Stomach (tissue), 9 donors: ENCODE measurements around the gene PPP1R14B. TPM values are rescaled to one million over a fixed set of nuclear protein-coding genes. Genes with fewer than 3 reads are reported as not detected.

ENCODE experiments used
- DNase-seq, 2 donors: peaks; one replicate each; pipeline versions ENCODE4 v3.0.0 to v3.0.0-alpha.2; 2013 to 2019
- H3K27ac ChIP-seq, 5 donors: fragments of 200-600 bp in 4 of 5; sonication (generic) in 4 of 5; one replicate each; pipeline ENCODE4 v1.5.1; 2013 to 2019; ENCODE audit warnings: mild to moderate bottlenecking in 1 of 5, moderate library complexity in 1 of 5
- H3K27me3 ChIP-seq, 3 donors: fragments of 200-600 bp; sonication (generic); one replicate each; pipeline ENCODE4 v1.5.1; 2017 to 2019; ENCODE audit warnings: mixed run types in 1 of 3
- H3K36me3 ChIP-seq, 4 donors: fragments of 200-600 bp; sonication (generic); 1 replicate in 3 of 4; 2 replicates in 1 of 4; pipeline ENCODE4 v1.5.1; 2016 to 2019
- H3K4me1 ChIP-seq, 4 donors: fragments of 200-600 bp; sonication (generic); one replicate each; pipeline ENCODE4 v1.5.1; 2016 to 2019
- H3K4me3 ChIP-seq, 4 donors: fragments of 200-600 bp; sonication (generic) in 3 of 4; one replicate each; pipeline ENCODE4 v1.5.1; 2016 to 2019; ENCODE audit warnings: mild to moderate bottlenecking in 1 of 4
- H3K9me3 ChIP-seq, 4 donors: fragments of 200-600 bp; sonication (generic); one replicate each; pipeline ENCODE4 v1.5.1; 2016 to 2019
- CTCF ChIP-seq, 7 experiments: fragments of 450-650 bp in 4 of 7; fragments of 200-600 bp in 3 of 7; sonication (generic) in 3 of 7; IDR thresholded peaks; one replicate each; pipeline ENCODE4 v1.5.1; 2016 to 2019; ENCODE audit warnings: antibody characterized with exemption in 7 of 7, control low read depth in 2 of 7, mild to moderate bottlenecking in 1 of 7
- EP300 ChIP-seq: sonication (generic); formaldehyde crosslinking; IDR thresholded peaks from one replicate; pipeline ENCODE4 v1.6.1; 2017; ENCODE audit warnings: antibody characterized with exemption
- POLR2A ChIP-seq, 4 donors: fragments of 450-650 bp; IDR thresholded peaks; one replicate each; pipeline ENCODE4 v1.6.1; 2016; ENCODE audit warnings: antibody characterized with exemption in 4 of 4, control low read depth in 2 of 4, mild to moderate bottlenecking in 1 of 4, moderate library complexity in 1 of 4
- POLR2AphosphoS5 ChIP-seq, 3 donors: sonication (generic); formaldehyde crosslinking; IDR thresholded peaks; one replicate each; pipeline ENCODE4 v1.6.1; 2016; ENCODE audit warnings: antibody characterized with exemption in 3 of 3
- WGBS, 5 donors: extraction: QIAGEN DNeasy Blood & Tissue Kit in 3 of 5; methylation state at CpG; one replicate each; pipeline versions ENCODE4 v1.1.5 to v1.1.7; 2013 to 2018; 5-methylcytosine and 5-hydroxymethylcytosine counted together
- intact Hi-C: fragments of 100-400 bp; cut with DNase I; formaldehyde crosslinking; loops from one replicate; pipeline ENCODE4 v1.15.1; 2023; ENCODE audit warnings: low total_unique reads
- polyA plus RNA-seq, 3 donors: library from polyadenylated mRNA; stranded (reverse); fragments of 200-250 nt; gene quantifications; one replicate each; pipeline ENCODE4 v1.2.3, GENCODE V29; 2013
- total RNA-seq, 5 donors: library from RNA; depleted of rRNA; stranded (reverse); fragments of >200 nt; gene quantifications; one replicate each; pipeline versions ENCODE4 v1.1.0 to v1.2.3, GENCODE V29; 2014 to 2016
- donor health status: healthy with polysubstance abuse.
- donor health status: Bipolar disorder and iron deficiency.
- donor health status: healthy.

The PPP1R14B gene
- total and polyA plus RNA-seq, 8 donors, result 39.3 to 234 (median 77.6) TPM

GRCh38 chr11:64251753-64252002, 4.9 kb upstream of the PPP1R14B start:
- intact Hi-C loops, result no loop called here
- Histone ChIP-seq H3K4me1 (peaks cover 22 to 53% (median 46%) of the 10 kb centered on the region in 4 donors), H3K27ac (peak overlapping the region; percentile 77 to 89 (median 81)), H3K4me3 (peak overlapping the region; percentile 80 to 86 (median 84)), H3K27me3 (no peaks in the 10 kb centered on the region), H3K9me3 (no peaks in the 10 kb centered on the region), H3K36me3 (peaks cover 24 to 26% (median 25%) of the 10 kb centered on the region in 4 donors)
- TF ChIP-seq POLR2AphosphoS5 (IDR thresholded peaks at IDR 0.05), result no peak
- TF ChIP-seq POLR2A (IDR thresholded peaks at IDR 0.05), result no peak
- no peak for TF ChIP-seq CTCF (IDR thresholded peaks at IDR 0.05)
- no peak for TF ChIP-seq EP300
- 0 to 4% (median 2%) methylated on average over 5 to 18 of the region's 18 CpGs for WGBS, 5 donors
- no peak for DNase-seq

- WGBS, 5 donors, result 0 to 1% (median 0%) methylated on average over 5 to 75 of the region's 75 CpGs
- intact Hi-C loops, result no loop called here
Observed at GRCh38 chr11:64251016-64251752, 4.4 kb upstream of the PPP1R14B start, which contains the start of gene PLCB3. PLCB3 (plus strand) TSS chr11:64251530; CDS start chr11:64251650, 120 bp downstream.

GRCh38 chr11:64250415-64251015, 3.8 kb upstream of the PPP1R14B start:
- 21 to 33% (median 26%) methylated on average over 9 to 13 of the region's 13 CpGs for WGBS, 5 donors
- Histone ChIP-seq H3K4me3 (peak overlapping the region; percentile 80 to 86 (median 84)), H3K9me3 (no peaks in the 10 kb centered on the region), H3K27me3 (no peaks in the 10 kb centered on the region), H3K4me1 (peaks cover 28 to 60% (median 54%) of the 10 kb centered on the region in 4 donors), H3K36me3 (peaks cover 12 to 14% (median 13%) of the 10 kb centered on the region in 4 donors), H3K27ac (peak overlapping the region in 2 of 5 donors; percentile 86 to 89)
- intact Hi-C loops, result no loop called here
- no peak for DNase-seq
- TF ChIP-seq POLR2A (IDR thresholded peaks at IDR 0.05) (no peak), POLR2AphosphoS5 (IDR thresholded peaks at IDR 0.05) (no peak), EP300 (no peak)

More at GRCh38 chr11:64251016-64251752, 4.4 kb upstream of the PPP1R14B start, which contains the start of gene PLCB3:
- H3K4me1 ChIP-seq, result peaks cover 22 to 53% (median 47%) of the 10 kb centered on the region in 4 donors
- H3K36me3 ChIP-seq, result peaks cover 19 to 21% (median 20%) of the 10 kb centered on the region in 4 donors
- peak; percentile 71 to 75 for DNase-seq
- H3K27me3 ChIP-seq, result no peaks in the 10 kb centered on the region
- no peaks in the 10 kb centered on the region for H3K9me3 ChIP-seq
- H3K4me3 ChIP-seq, result peak within 1 kb of the TSS; percentile 80 to 86 (median 84)
- TF ChIP-seq POLR2A (IDR thresholded peaks at IDR 0.05) (no peak), CTCF (IDR thresholded peaks at IDR 0.05) (peak in 5 of 7 experiments; percentile 37 to 99 (median 78)), EP300 (no peak), POLR2AphosphoS5 (IDR thresholded peaks at IDR 0.05) (peak in 1 of 3 donors; percentile 66)
- peak within 1 kb of the TSS; percentile 77 to 89 (median 81) for H3K27ac ChIP-seq

- no peak for DNase-seq
- intact Hi-C loops, result no loop called here
- TF ChIP-seq CTCF (IDR thresholded peaks at IDR 0.05), result no peak
- no peak for TF ChIP-seq EP300
- TF ChIP-seq POLR2AphosphoS5 (IDR thresholded peaks at IDR 0.05), result no peak
- TF ChIP-seq POLR2A (IDR thresholded peaks at IDR 0.05), result no peak
- H3K27ac ChIP-seq, result no peak overlapping the region
- H3K4me1 ChIP-seq, result peaks cover 36 to 67% (median 61%) of the 10 kb centered on the region in 4 donors
- H3K36me3 ChIP-seq, result peaks cover 5 to 7% (median 6%) of the 10 kb centered on the region in 4 donors
- no peaks in the 10 kb centered on the region for H3K27me3 ChIP-seq
- H3K4me3 ChIP-seq, result no peak overlapping the region
- H3K9me3 ChIP-seq, result no peaks in the 10 kb centered on the region
- WGBS, 5 donors, result 80 to 87% (median 85%) methylated on average over 7 to 8 of the region's 8 CpGs
Observed at GRCh38 chr11:64249563-64250414, 3.0 kb upstream of the PPP1R14B start.
